HEK293 (cell line): Measurements from ENCODE around the gene ASIC1.

Experiments
- CTCF ChIP-seq: fragments of 450-650 bp; formaldehyde crosslinking; IDR thresholded peaks from 2 replicates; pipeline ENCODE4 v1.5.1; 2016; ENCODE audit warnings: missing biosample characterization, missing genetic modification characterization
- KLF10 ChIP-seq: fragments of 450-650 bp; IDR thresholded peaks from 2 replicates; pipeline ENCODE4 v1.5.1; 2018; ENCODE audit warnings: missing biosample characterization, mild to moderate bottlenecking, missing genetic modification characterization
- PATZ1 ChIP-seq: fragments of 450-650 bp; formaldehyde crosslinking; IDR thresholded peaks from 2 replicates; pipeline ENCODE4 v1.5.1; 2016; ENCODE audit warnings: missing biosample characterization, missing genetic modification characterization
- PBX3 ChIP-seq: sonication (generic); formaldehyde crosslinking; IDR thresholded peaks from 2 replicates; pipeline ENCODE4 v1.8.1; 2022; ENCODE audit warnings: mild to moderate bottlenecking, moderate library complexity, missing genetic modification reagents
- PRDM1 ChIP-seq: fragments of 450-650 bp; formaldehyde crosslinking; IDR thresholded peaks from 2 replicates; pipeline ENCODE4; 2016; ENCODE audit warnings: missing biosample characterization, missing genetic modification characterization
- ZBTB1 ChIP-seq: fragments of 450-650 bp; formaldehyde crosslinking; IDR thresholded peaks from 2 replicates; pipeline ENCODE4 v1.5.1; 2016; ENCODE audit warnings: missing biosample characterization, missing genetic modification characterization
- ZBTB21 ChIP-seq: fragments of 450-650 bp; formaldehyde crosslinking; IDR thresholded peaks from 2 replicates; pipeline ENCODE4 v1.5.1; 2017; ENCODE audit warnings: missing biosample characterization, missing genetic modification characterization
- ZNF114 ChIP-seq: fragments of 450-650 bp; formaldehyde crosslinking; IDR thresholded peaks from 2 replicates; pipeline ENCODE4 v1.5.0; 2017; ENCODE audit warnings: missing biosample characterization, missing genetic modification characterization
- ZNF23 ChIP-seq: fragments of 450-650 bp; formaldehyde crosslinking; IDR thresholded peaks from 2 replicates; pipeline ENCODE4 v1.5.1; 2016; ENCODE audit warnings: missing biosample characterization, missing genetic modification characterization, borderline replicate concordance
- ZNF292 ChIP-seq: fragments of 450-650 bp; formaldehyde crosslinking; IDR thresholded peaks from 2 replicates; pipeline ENCODE4 v1.5.1; 2016; ENCODE audit warnings: low read depth, missing biosample characterization, missing genetic modification characterization, borderline replicate concordance
- ZNF324 ChIP-seq: fragments of 450-650 bp; formaldehyde crosslinking; IDR thresholded peaks from 2 replicates; pipeline ENCODE4 v1.5.1; 2016; ENCODE audit warnings: missing biosample characterization, missing genetic modification characterization
- ZNF560 ChIP-seq: fragments of 450-650 bp; formaldehyde crosslinking; IDR thresholded peaks from 2 replicates; pipeline ENCODE4 v1.5.1; 2017; ENCODE audit warnings: missing biosample characterization, missing genetic modification characterization, borderline replicate concordance
- ZNF792 ChIP-seq: fragments of 450-650 bp; formaldehyde crosslinking; IDR thresholded peaks from 2 replicates; pipeline ENCODE4 v1.5.1; 2016; ENCODE audit warnings: missing biosample characterization, missing genetic modification characterization

- no peak for TF ChIP-seq ZNF560 (tag by site-specific recombination)
- TF ChIP-seq CTCF (tag by site-specific recombination) = no peak
- TF ChIP-seq ZNF23 (tag by site-specific recombination) = no peak
- no peak for TF ChIP-seq PATZ1
- TF ChIP-seq ZNF792 (tag by site-specific recombination) = no peak
- TF ChIP-seq ZNF324 (tag by site-specific recombination) = no peak
- TF ChIP-seq ZNF292 (tag by site-specific recombination) = no peak
- no peak for TF ChIP-seq PBX3 (CRISPR knock-in tag)
- no peak for TF ChIP-seq ZNF114
- TF ChIP-seq PRDM1 (tag by site-specific recombination) = no peak
- no peak for TF ChIP-seq KLF10 (tag by site-specific recombination)
- TF ChIP-seq ZBTB21 (tag by site-specific recombination) = no peak
- TF ChIP-seq ZBTB1 (tag by site-specific recombination) = no peak
Observed at GRCh38 chr12:50082644-50083043, 25.2 kb downstream of the ASIC1 start.
